ENCODE measurements around the gene NR5A2. TPM values are rescaled to one million over a fixed set of nuclear protein-coding genes. Genes with fewer than 3 reads are reported as not detected.
A peak's percentile ranks its signal among the peaks of the same experiment; 100 is the strongest.

Gene NR5A2
- total RNA-seq, 1 donor from 2014 or later = not detected

DNA sequence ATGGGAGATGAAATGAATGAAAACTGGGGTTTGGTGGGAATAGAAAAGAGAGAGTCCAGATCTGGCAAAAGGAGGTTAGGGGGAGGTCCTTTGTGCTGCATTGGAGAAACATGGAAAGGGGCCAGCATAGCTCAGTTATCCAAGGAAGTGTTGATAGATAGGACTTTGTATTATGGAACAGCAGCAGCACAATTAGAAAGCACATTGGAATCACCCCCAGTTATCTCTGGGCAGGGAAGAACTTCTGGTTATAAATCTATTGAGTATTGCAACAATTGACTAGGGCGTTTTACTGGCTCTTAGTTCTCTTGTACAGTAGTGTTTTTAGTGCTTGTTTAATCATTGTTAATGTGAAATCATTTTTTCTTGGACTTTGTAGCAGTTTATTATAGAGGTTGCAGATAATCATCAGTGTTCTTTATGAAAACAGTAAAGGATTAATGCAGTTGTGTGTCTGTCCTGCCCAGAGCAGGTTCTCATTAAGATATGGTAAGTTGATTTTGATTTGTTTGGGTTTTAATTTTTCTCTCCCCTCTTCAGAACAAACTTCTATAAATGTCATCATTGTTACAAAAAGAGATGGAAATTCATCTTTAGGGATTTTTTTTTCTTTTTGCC is 76.6 kb downstream of the NR5A2 start:
- H3K4me2 ChIP-seq = no peak overlapping the region
- no peaks in the 10 kb centered on the region for H3K36me3 ChIP-seq
- H3K27ac Mint-ChIP-seq = no peak overlapping the region
- H3K27me3 Mint-ChIP-seq (ENCODE audit: insufficient read depth, low read depth) = peaks cover 2% of the 10 kb centered on the region
- TF ChIP-seq EZH2phosphoT487 (IDR thresholded peaks at IDR 0.05) = no peak
- H3K4me1 ChIP-seq = no peaks in the 10 kb centered on the region
- no peak overlapping the region for H2AFZ ChIP-seq (replicated peaks)
- H3K4me1 Mint-ChIP-seq = peaks cover 7% of the 10 kb centered on the region
- H3K27ac ChIP-seq = no peak overlapping the region
- no peaks in the 10 kb centered on the region for H3K79me2 ChIP-seq (ENCODE audit: low read depth)
- no peaks in the 10 kb centered on the region for H3F3A ChIP-seq (ENCODE audit: low read depth)
- no peak overlapping the region for H3K9ac ChIP-seq
- H3K4me3 ChIP-seq = no peak overlapping the region
- DNase-seq (ENCODE audit: low spot score) = no peak
- no peak overlapping the region for H3K4me3 Mint-ChIP-seq
- no peaks in the 10 kb centered on the region for H3K27me3 ChIP-seq
- H3K9me3 ChIP-seq (ENCODE audit: low read depth) = no peaks in the 10 kb centered on the region
- no peaks in the 10 kb centered on the region for H3K9me3 Mint-ChIP-seq
- H4K20me1 ChIP-seq (ENCODE audit: low read depth) = no peaks in the 10 kb centered on the region
- H3K36me3 Mint-ChIP-seq = no peaks in the 10 kb centered on the region

GRCh38 chr1:200107004-200107470 is 79.5 kb downstream of the NR5A2 start:
- Mint-ChIP-seq H3K27me3 (ENCODE audit: insufficient read depth, low read depth) (peaks cover 2% of the 10 kb centered on the region), H3K36me3 (no peaks in the 10 kb centered on the region), H3K9me3 (no peaks in the 10 kb centered on the region), H3K4me3 (no peak overlapping the region), H3K4me1 (peaks cover 7% of the 10 kb centered on the region), H3K27ac (peak overlapping the region; percentile 55)
- Histone ChIP-seq H3K79me2 (ENCODE audit: low read depth) (no peaks in the 10 kb centered on the region), H3K4me1 (no peaks in the 10 kb centered on the region), H3K36me3 (no peaks in the 10 kb centered on the region), H3K9me3 (ENCODE audit: low read depth) (no peaks in the 10 kb centered on the region), H3F3A (ENCODE audit: low read depth) (no peaks in the 10 kb centered on the region), H3K27me3 (no peaks in the 10 kb centered on the region), H3K4me3 (no peak overlapping the region), H3K9ac (no peak overlapping the region), H2AFZ (replicated peaks) (no peak overlapping the region), H3K4me2 (no peak overlapping the region), H4K20me1 (ENCODE audit: low read depth) (no peaks in the 10 kb centered on the region), H3K27ac (no peak overlapping the region)
- no peak for TF ChIP-seq EZH2phosphoT487 (IDR thresholded peaks at IDR 0.05)
- no peak for TF ChIP-seq EZH2 (IDR thresholded peaks at IDR 0.05)
- no peak for TF ChIP-seq CTCF (IDR thresholded peaks at IDR 0.05)
- DNase-seq (ENCODE audit: low spot score) = no peak

GRCh38 chr1:200108659-200109058 is 81.1 kb downstream of the NR5A2 start:
- no peaks in the 10 kb centered on the region for H3F3A ChIP-seq (ENCODE audit: low read depth)
- no peaks in the 10 kb centered on the region for H3K36me3 Mint-ChIP-seq
- TF ChIP-seq EZH2 (IDR thresholded peaks at IDR 0.05) (no peak), CTCF (IDR thresholded peaks at IDR 0.05) (no peak), EZH2phosphoT487 (IDR thresholded peaks at IDR 0.05) (no peak)
- H3K27me3 Mint-ChIP-seq (ENCODE audit: insufficient read depth, low read depth) = peaks cover 2% of the 10 kb centered on the region
- peaks cover 7% of the 10 kb centered on the region for H3K4me1 Mint-ChIP-seq
- no peaks in the 10 kb centered on the region for H4K20me1 ChIP-seq (ENCODE audit: low read depth)
- no peaks in the 10 kb centered on the region for H3K9me3 Mint-ChIP-seq
- no peak overlapping the region for H3K27ac ChIP-seq
- H3K4me2 ChIP-seq = no peak overlapping the region
- no peaks in the 10 kb centered on the region for H3K27me3 ChIP-seq
- no peaks in the 10 kb centered on the region for H3K4me1 ChIP-seq
- H2AFZ ChIP-seq (replicated peaks) = no peak overlapping the region
- no peak overlapping the region for H3K27ac Mint-ChIP-seq
- no peak overlapping the region for H3K4me3 ChIP-seq
- no peak overlapping the region for H3K9ac ChIP-seq
- H3K79me2 ChIP-seq (ENCODE audit: low read depth) = no peaks in the 10 kb centered on the region
- no peak for DNase-seq (ENCODE audit: low spot score)
- H3K36me3 ChIP-seq = no peaks in the 10 kb centered on the region
- H3K4me3 Mint-ChIP-seq = no peak overlapping the region
- no peaks in the 10 kb centered on the region for H3K9me3 ChIP-seq (ENCODE audit: low read depth)

DNA sequence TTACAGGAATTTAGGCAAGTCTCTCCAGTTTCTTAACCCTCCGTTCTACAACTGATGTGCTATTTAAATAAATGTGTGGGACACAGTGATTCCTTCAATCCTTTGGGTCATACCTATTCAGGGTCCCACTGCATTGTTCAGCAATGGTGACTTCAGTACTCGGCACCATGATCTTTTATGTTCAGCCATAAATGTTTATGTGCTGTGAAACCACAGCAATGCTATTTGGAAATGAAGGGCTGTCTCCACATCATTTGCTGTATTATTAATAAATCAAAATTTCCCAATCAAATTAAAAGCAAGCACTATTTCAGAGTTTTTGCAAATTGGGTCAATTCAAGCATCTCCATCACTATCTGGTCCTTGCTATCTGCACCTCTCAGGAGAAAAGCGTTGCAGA is 84.8 kb downstream of the NR5A2 start:
- H3K9me3 Mint-ChIP-seq = no peaks in the 10 kb centered on the region
- Histone ChIP-seq H3K36me3 (no peaks in the 10 kb centered on the region), H3F3A (ENCODE audit: low read depth) (no peaks in the 10 kb centered on the region), H2AFZ (replicated peaks) (no peak overlapping the region), H3K4me3 (no peak overlapping the region), H3K9me3 (ENCODE audit: low read depth) (no peaks in the 10 kb centered on the region), H3K79me2 (ENCODE audit: low read depth) (no peaks in the 10 kb centered on the region), H3K27me3 (no peaks in the 10 kb centered on the region), H3K27ac (no peak overlapping the region), H3K4me2 (no peak overlapping the region), H3K9ac (no peak overlapping the region), H3K4me1 (no peaks in the 10 kb centered on the region), H4K20me1 (ENCODE audit: low read depth) (no peaks in the 10 kb centered on the region)
- H3K27me3 Mint-ChIP-seq (ENCODE audit: insufficient read depth, low read depth) = no peaks in the 10 kb centered on the region
- H3K4me1 Mint-ChIP-seq = peaks cover 1% of the 10 kb centered on the region
- DNase-seq (ENCODE audit: low spot score) = no peak
- TF ChIP-seq EZH2phosphoT487 (IDR thresholded peaks at IDR 0.05) = no peak
- no peak for TF ChIP-seq EZH2 (IDR thresholded peaks at IDR 0.05)
- no peak for TF ChIP-seq CTCF (IDR thresholded peaks at IDR 0.05)
- H3K27ac Mint-ChIP-seq = no peak overlapping the region
- no peak overlapping the region for H3K4me3 Mint-ChIP-seq
- no peaks in the 10 kb centered on the region for H3K36me3 Mint-ChIP-seq

Data from neural progenitor cell (in vitro differentiated cells).